A549 (cell line): ENCODE data around the gene TSEN54.

Experiments used
- CHD2 ChIP-seq: fragments of 150-350 bp; IDR thresholded peaks from 2 replicates; pipeline ENCODE4 v1.6.1; 2014; ENCODE audit warnings: low read length; ENCODE audit not compliant: partially characterized antibody
- EP300 ChIP-seq, 2 experiments: fragments of >200 bp; sonication (Bioruptor Twin); formaldehyde crosslinking; IDR thresholded peaks; 2 replicates in 1 of 2; 3 replicates in 1 of 2; pipeline ENCODE4 v1.6.1; 2016 to 2017
- ESRRA ChIP-seq: fragments of 150-350 bp; IDR thresholded peaks from 2 replicates; pipeline ENCODE4 v1.6.1; 2014; ENCODE audit warnings: mild to moderate bottlenecking, low read length, borderline replicate concordance
- KDM5A ChIP-seq: fragments of 200-600 bp; sonication (generic); IDR thresholded peaks from 2 replicates; pipeline ENCODE4 v1.6.1; 2016; ENCODE audit warnings: antibody characterized with exemption, mild to moderate bottlenecking
- MAFK ChIP-seq: fragments of 450-650 bp; IDR thresholded peaks from 2 replicates; pipeline ENCODE4 v1.6.1; 2014; ENCODE audit not compliant: partially characterized antibody
- MAZ ChIP-seq: fragments of 150-350 bp; IDR thresholded peaks from 2 replicates; pipeline ENCODE4 v1.6.1; 2014; ENCODE audit warnings: antibody characterized with exemption, low read depth, low read length, borderline replicate concordance
- MYC ChIP-seq: IDR thresholded peaks from 2 replicates; pipeline ENCODE4 v1.6.1; 2012; ENCODE audit warnings: mild to moderate bottlenecking, inconsistent platforms, low read length, improper control_type of control experiment, borderline replicate concordance
- POLR2A ChIP-seq: IDR thresholded peaks from 2 replicates; pipeline ENCODE4 v1.6.1; 2012; ENCODE audit warnings: mild to moderate bottlenecking, low read length
- POLR2AphosphoS2 ChIP-seq: conservative IDR thresholded peaks from 2 replicates; pipeline ENCODE4 v1.6.1; 2012; ENCODE audit warnings: low read length, improper control_type of control experiment, inconsistent platforms
- SREBF2 ChIP-seq: fragments of 450-650 bp; IDR thresholded peaks from 2 replicates; pipeline ENCODE4 v1.6.1; 2014; ENCODE audit warnings: mild to moderate bottlenecking, moderate library complexity
- ZFP36 ChIP-seq: fragments of 450-650 bp; IDR thresholded peaks from 2 replicates; pipeline ENCODE4 v1.6.1; 2014; ENCODE audit warnings: borderline replicate concordance; ENCODE audit not compliant: partially characterized antibody
- ZNF302 ChIP-seq: fragments of 250-450 bp; sonication (Bioruptor Pico); IDR thresholded peaks from 2 replicates; pipeline ENCODE4 v1.9.0; 2021; ENCODE audit warnings: inconsistent platforms, mild to moderate bottlenecking, moderate library complexity
- TF ChIP-seq, protein P1 (sequence below): fragments of >200 bp; sonication (Bioruptor Twin); formaldehyde crosslinking; IDR thresholded peaks from 3 replicates; pipeline ENCODE4 v1.5.1; 2016
- TF ChIP-seq, protein P2 (sequence below): IDR thresholded peaks from 2 replicates; pipeline ENCODE4 v1.6.1; 2012; ENCODE audit warnings: low read depth, borderline replicate concordance

DNA sequence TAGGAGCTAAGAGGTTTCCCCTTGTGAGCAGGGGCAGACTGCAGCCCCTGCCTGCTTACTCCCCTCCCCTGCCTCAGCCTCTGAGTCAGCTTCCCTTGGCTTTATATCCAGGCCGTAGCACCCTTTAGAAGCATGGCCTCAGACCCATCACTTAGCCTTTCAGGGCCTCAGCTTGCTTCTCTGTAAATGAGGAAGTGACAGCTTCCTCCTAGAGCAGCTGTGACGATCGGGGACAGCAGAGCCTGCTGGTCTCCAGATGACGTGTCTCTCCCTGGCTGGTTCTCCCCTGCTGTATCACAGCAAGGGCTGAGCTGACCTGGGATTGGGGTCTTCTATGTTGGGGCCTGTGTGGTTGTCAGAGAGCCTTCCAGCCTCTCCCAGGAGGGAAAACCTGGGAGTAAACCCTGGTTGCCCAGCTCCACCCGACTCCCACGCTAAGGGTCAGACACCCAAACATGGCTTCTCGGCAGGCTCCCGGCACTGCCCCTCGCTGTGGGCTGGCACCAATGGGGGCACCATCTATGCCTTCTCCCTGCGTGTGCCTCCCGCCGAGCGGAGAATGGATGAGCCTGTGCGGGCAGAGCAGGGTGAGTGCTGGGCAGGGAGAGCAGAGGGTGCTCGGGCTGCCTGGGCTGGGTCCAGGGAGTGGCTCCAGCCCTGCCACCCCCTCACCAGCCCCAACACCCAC is 55.0 kb downstream of the TSEN54 start:
- TF ChIP-seq POLR2A (no peak), MAZ (no peak), POLR2AphosphoS2 (no peak), ZFP36 (no peak), CHD2 (no peak), EP300 (IDR thresholded peaks at IDR 0.05) (no peak), ZNF302 (CRISPR knock-in tag) (no peak), KDM5A (no peak), ESRRA (no peak), MAFK (no peak), MYC (no peak), SREBF2 (no peak)
- TF ChIP-seq, protein P1, sequence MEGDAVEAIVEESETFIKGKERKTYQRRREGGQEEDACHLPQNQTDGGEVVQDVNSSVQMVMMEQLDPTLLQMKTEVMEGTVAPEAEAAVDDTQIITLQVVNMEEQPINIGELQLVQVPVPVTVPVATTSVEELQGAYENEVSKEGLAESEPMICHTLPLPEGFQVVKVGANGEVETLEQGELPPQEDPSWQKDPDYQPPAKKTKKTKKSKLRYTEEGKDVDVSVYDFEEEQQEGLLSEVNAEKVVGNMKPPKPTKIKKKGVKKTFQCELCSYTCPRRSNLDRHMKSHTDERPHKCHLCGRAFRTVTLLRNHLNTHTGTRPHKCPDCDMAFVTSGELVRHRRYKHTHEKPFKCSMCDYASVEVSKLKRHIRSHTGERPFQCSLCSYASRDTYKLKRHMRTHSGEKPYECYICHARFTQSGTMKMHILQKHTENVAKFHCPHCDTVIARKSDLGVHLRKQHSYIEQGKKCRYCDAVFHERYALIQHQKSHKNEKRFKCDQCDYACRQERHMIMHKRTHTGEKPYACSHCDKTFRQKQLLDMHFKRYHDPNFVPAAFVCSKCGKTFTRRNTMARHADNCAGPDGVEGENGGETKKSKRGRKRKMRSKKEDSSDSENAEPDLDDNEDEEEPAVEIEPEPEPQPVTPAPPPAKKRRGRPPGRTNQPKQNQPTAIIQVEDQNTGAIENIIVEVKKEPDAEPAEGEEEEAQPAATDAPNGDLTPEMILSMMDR, result no peak
- TF ChIP-seq, protein P2, sequence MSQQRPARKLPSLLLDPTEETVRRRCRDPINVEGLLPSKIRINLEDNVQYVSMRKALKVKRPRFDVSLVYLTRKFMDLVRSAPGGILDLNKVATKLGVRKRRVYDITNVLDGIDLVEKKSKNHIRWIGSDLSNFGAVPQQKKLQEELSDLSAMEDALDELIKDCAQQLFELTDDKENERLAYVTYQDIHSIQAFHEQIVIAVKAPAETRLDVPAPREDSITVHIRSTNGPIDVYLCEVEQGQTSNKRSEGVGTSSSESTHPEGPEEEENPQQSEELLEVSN, result no peak
